ENCODE data around the gene ERBB4.
"Not testable (repeated sequence)": the region's sequence is repeated elsewhere in the genome, so short reads cannot be mapped to it uniquely, and the experiment has no call there.

ERBB4 gene

GRCh38 chr2:212135739-212136138, 402.9 kb downstream of the ERBB4 start:
- DNase-seq (no peak), ATAC-seq (replicated peaks) (no peak)
- H3K4me1 Mint-ChIP-seq (ENCODE audit: low read depth in 2 of 2): no peaks in the 10 kb centered on the region
- no peaks in the 10 kb centered on the region for H3K9me3 Mint-ChIP-seq
- no peak overlapping the region for H3K27ac Mint-ChIP-seq
- no peaks in the 10 kb centered on the region for H3K27me3 Mint-ChIP-seq
- H3K4me3 Mint-ChIP-seq: no peak overlapping the region
- H3K36me3 Mint-ChIP-seq (ENCODE audit: insufficient read depth): no peaks in the 10 kb centered on the region

DNA sequence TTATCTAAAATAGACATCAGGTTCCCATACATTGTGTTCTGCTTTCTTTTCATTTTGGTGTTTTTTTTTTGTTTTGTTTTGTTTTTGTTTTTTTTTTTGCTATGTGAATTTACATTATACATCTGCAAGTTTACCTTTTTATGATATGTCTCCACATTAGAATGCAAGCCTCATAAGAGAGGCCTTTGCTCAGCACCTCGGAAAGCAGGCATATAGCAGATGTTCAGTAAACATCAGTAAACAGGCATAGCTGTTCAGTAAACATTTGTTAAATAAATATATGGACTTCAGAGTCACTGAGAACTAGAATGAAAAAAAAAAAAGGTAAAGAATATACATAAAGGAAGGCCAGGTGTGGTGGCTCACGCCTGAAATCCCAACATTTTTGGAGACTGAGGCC, 405.3 kb downstream of the ERBB4 start:
- H3K4me1 Mint-ChIP-seq (ENCODE audit: low read depth in 2 of 2): no peaks in the 10 kb centered on the region
- ATAC-seq (replicated peaks) (no peak), DNase-seq (no peak)
- no peaks in the 10 kb centered on the region for H3K36me3 Mint-ChIP-seq (ENCODE audit: insufficient read depth)
- H3K4me3 Mint-ChIP-seq: no peak overlapping the region
- no peak overlapping the region for H3K27ac Mint-ChIP-seq
- no peaks in the 10 kb centered on the region for H3K27me3 Mint-ChIP-seq
- H3K9me3 Mint-ChIP-seq: peaks cover 0 to 3% of the 10 kb centered on the region in 2 donors

GRCh38 chr2:212124598-212124997, 414.0 kb downstream of the ERBB4 start:
- Mint-ChIP-seq H3K27me3 (no peaks in the 10 kb centered on the region), H3K27ac (no peak overlapping the region), H3K36me3 (ENCODE audit: insufficient read depth) (no peaks in the 10 kb centered on the region), H3K4me3 (no peak overlapping the region), H3K9me3 (peaks cover 3 to 12% of the 10 kb centered on the region in 2 donors), H3K4me1 (ENCODE audit: low read depth in 2 of 2) (no peaks in the 10 kb centered on the region)
- ATAC-seq (replicated peaks) (no peak), DNase-seq (no peak)

- DNase-seq (no peak), ATAC-seq (replicated peaks) (no peak)
- Mint-ChIP-seq H3K36me3 (ENCODE audit: insufficient read depth) (no peaks in the 10 kb centered on the region), H3K4me1 (ENCODE audit: low read depth in 2 of 2) (no peaks in the 10 kb centered on the region), H3K9me3 (peaks cover 3% of the 10 kb centered on the region in 2 donors), H3K4me3 (no peak overlapping the region), H3K27ac (no peak overlapping the region), H3K27me3 (no peaks in the 10 kb centered on the region)
These were observed 419.0 kb downstream of the ERBB4 start for GRCh38 chr2:212119591-212119990.

DNA sequence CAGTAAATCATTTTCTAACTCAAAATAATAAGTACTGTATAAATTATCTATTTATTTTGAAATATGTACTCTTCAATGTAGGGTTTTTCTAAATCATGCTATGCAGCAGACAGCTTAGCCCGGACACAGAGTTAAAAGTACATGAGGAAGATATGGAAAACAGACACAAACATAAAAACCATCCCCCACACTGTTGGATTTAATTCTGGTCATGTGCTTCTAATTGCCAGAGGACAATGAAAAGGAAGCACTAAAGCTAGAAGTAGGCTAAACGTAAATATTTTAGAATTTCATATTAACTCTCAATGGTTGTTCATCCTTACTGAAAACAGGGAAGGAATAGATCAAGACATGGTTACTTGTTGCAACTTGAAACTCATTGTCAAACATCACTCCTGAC, 420.7 kb downstream of the ERBB4 start:
- Mint-ChIP-seq H3K36me3 (ENCODE audit: insufficient read depth) (no peaks in the 10 kb centered on the region), H3K4me3 (no peak overlapping the region), H3K4me1 (ENCODE audit: low read depth in 2 of 2) (no peaks in the 10 kb centered on the region), H3K9me3 (peaks cover 0 to 6% of the 10 kb centered on the region in 2 donors), H3K27me3 (no peaks in the 10 kb centered on the region), H3K27ac (no peak overlapping the region)
- DNase-seq (no peak), ATAC-seq (replicated peaks) (no peak)

DNA sequence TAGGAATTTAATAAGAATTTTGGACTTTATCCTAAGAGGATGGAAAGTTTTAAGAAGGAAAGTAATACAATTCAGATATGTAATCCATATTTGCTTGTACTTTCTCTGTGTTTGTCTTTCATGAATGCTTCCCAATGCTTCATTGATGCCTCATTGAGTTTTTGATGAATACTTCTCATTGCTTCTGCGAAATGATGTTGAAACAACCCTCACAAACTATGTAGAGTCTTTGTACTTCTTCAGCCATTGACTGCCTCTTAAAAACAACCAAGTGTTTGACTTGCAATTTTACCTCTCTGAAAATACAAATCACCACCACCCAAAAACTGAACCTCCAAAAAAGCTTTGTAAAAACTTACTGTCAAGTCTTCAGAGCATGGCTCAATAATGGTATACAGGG, 424.1 kb downstream of the ERBB4 start:
- no peak for DNase-seq
- no peak for ATAC-seq (replicated peaks)
- Mint-ChIP-seq H3K9me3 (peaks cover 0 to 8% of the 10 kb centered on the region in 2 donors), H3K27me3 (no peaks in the 10 kb centered on the region), H3K27ac (no peak overlapping the region), H3K36me3 (ENCODE audit: insufficient read depth) (no peaks in the 10 kb centered on the region), H3K4me3 (no peak overlapping the region), H3K4me1 (ENCODE audit: low read depth in 2 of 2) (no peaks in the 10 kb centered on the region)

- peaks cover 0 to 12% of the 10 kb centered on the region in 2 donors for H3K9me3 Mint-ChIP-seq
- DNase-seq (no peak), ATAC-seq (replicated peaks) (no peak)
- H3K27me3 Mint-ChIP-seq: no peaks in the 10 kb centered on the region
- no peaks in the 10 kb centered on the region for H3K4me1 Mint-ChIP-seq (ENCODE audit: low read depth in 2 of 2)
- H3K4me3 Mint-ChIP-seq: no peak overlapping the region
- H3K27ac Mint-ChIP-seq: no peak overlapping the region
- no peaks in the 10 kb centered on the region for H3K36me3 Mint-ChIP-seq (ENCODE audit: insufficient read depth)
These were observed 426.2 kb downstream of the ERBB4 start for GRCh38 chr2:212112401-212112800.

DNA sequence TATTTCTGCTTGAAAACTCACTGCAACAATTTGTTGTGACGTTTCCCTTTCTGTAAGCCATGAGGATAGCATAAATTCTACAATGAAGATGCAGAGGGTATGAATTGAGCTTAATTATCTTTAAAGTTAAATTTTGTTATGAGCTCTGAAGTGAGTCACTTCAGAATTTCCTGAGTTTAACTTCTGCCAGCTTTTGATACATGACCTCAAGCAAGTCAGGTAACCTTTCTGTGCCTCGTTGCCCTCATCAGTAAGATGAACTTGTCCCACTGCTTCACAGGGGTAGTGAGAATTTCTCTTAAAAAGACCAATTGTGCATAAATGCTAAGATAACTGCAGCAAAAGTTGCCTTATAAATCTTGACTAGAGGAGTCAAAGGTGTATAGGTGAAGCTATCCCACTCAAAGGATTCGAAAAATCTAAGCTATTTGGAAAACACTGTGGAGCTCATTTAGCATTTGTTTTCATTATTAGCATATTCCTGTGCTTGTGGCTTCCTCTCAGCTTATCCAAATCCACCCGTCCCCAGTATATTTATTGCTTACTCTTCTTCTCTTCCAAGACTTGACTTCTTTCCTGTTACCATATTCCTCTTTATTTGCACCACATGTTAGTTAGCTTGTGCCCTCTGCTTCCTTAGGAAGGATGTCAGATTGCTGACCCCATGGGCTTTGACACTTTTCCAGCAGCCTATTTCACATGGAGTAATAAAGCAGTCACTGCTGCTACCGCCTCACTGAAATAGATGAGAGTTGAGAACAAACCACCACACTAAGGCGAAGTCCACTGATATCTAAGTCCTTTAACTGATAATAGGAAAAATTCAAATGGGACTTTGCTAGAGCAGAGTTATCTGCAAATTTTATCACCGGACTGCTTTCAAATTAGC, 428.6 kb downstream of the ERBB4 start:
- H3K9me3 Mint-ChIP-seq: peaks cover 6 to 19% of the 10 kb centered on the region in 2 donors
- H3K4me3 Mint-ChIP-seq: no peak overlapping the region
- ATAC-seq (replicated peaks): no peak
- H3K27me3 Mint-ChIP-seq: no peaks in the 10 kb centered on the region
- DNase-seq: no peak
- no peaks in the 10 kb centered on the region for H3K4me1 Mint-ChIP-seq (ENCODE audit: low read depth in 2 of 2)
- H3K27ac Mint-ChIP-seq: no peak overlapping the region
- no peaks in the 10 kb centered on the region for H3K36me3 Mint-ChIP-seq (ENCODE audit: insufficient read depth)

- Mint-ChIP-seq H3K36me3 (ENCODE audit: insufficient read depth) (no peaks in the 10 kb centered on the region), H3K9me3 (peaks cover 6 to 17% of the 10 kb centered on the region in 2 donors), H3K4me3 (no peak overlapping the region), H3K27ac (no peak overlapping the region), H3K27me3 (no peaks in the 10 kb centered on the region), H3K4me1 (ENCODE audit: low read depth in 2 of 2) (no peaks in the 10 kb centered on the region)
- DNase-seq (no peak), ATAC-seq (replicated peaks) (no peak)
These were observed 429.4 kb downstream of the ERBB4 start for GRCh38 chr2:212109217-212109616.

- DNase-seq (no peak), ATAC-seq (replicated peaks) (no peak)
- Mint-ChIP-seq H3K9me3 (peaks cover 6 to 14% of the 10 kb centered on the region in 2 donors), H3K4me3 (no peak overlapping the region), H3K4me1 (ENCODE audit: low read depth in 2 of 2) (no peaks in the 10 kb centered on the region), H3K27me3 (no peaks in the 10 kb centered on the region), H3K27ac (no peak overlapping the region), H3K36me3 (ENCODE audit: insufficient read depth) (no peaks in the 10 kb centered on the region)
These were observed 430.6 kb downstream of the ERBB4 start for GRCh38 chr2:212107989-212108388.

GRCh38 chr2:212107014-212107413, 431.6 kb downstream of the ERBB4 start:
- H3K27ac Mint-ChIP-seq: no peak overlapping the region
- H3K27me3 Mint-ChIP-seq: no peaks in the 10 kb centered on the region
- ATAC-seq (replicated peaks) (no peak), DNase-seq (no peak)
- H3K36me3 Mint-ChIP-seq (ENCODE audit: insufficient read depth): no peaks in the 10 kb centered on the region
- H3K4me3 Mint-ChIP-seq: no peak overlapping the region
- no peaks in the 10 kb centered on the region for H3K4me1 Mint-ChIP-seq (ENCODE audit: low read depth in 2 of 2)
- H3K9me3 Mint-ChIP-seq: peaks cover 6 to 14% of the 10 kb centered on the region in 2 donors

DNA sequence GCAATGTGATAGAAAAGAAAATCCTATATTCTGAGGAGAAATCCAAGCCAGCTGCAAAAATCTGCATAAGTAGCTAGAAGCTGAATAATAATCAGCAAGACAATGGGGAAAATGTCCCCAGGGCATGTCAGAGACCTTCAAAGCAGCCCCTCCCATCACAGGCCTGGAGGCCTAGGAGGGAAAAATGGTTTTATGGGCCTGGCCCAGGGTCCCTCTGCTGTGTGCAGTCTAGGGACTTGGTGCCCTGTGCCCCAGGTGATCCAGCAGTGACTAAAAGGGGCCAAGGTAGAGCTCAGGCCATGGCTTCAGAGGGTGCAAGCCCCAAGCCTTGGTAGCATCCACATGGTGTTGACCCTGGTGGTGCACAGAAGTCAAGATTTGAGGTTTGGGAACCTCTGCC, 432.1 kb downstream of the ERBB4 start:
- not testable (repeated sequence) for H3K27me3 Mint-ChIP-seq; DNase-seq; ATAC-seq (replicated peaks); H3K4me1 Mint-ChIP-seq (ENCODE audit: low read depth in 2 of 2); H3K4me3 Mint-ChIP-seq; H3K27ac Mint-ChIP-seq; H3K36me3 Mint-ChIP-seq (ENCODE audit: insufficient read depth)
- H3K9me3 Mint-ChIP-seq: peaks cover 6 to 14% of the 10 kb centered on the region in 2 donors

- no peaks in the 10 kb centered on the region for H3K36me3 Mint-ChIP-seq (ENCODE audit: insufficient read depth)
- H3K9me3 Mint-ChIP-seq: peaks cover 8 to 11% of the 10 kb centered on the region in 2 donors
- DNase-seq (no peak), ATAC-seq (replicated peaks) (no peak)
- H3K27ac Mint-ChIP-seq: no peak overlapping the region
- no peaks in the 10 kb centered on the region for H3K4me1 Mint-ChIP-seq (ENCODE audit: low read depth in 2 of 2)
- no peaks in the 10 kb centered on the region for H3K27me3 Mint-ChIP-seq
- H3K4me3 Mint-ChIP-seq: no peak overlapping the region
These were observed 438.9 kb downstream of the ERBB4 start for GRCh38 chr2:212099658-212100057.

DNA sequence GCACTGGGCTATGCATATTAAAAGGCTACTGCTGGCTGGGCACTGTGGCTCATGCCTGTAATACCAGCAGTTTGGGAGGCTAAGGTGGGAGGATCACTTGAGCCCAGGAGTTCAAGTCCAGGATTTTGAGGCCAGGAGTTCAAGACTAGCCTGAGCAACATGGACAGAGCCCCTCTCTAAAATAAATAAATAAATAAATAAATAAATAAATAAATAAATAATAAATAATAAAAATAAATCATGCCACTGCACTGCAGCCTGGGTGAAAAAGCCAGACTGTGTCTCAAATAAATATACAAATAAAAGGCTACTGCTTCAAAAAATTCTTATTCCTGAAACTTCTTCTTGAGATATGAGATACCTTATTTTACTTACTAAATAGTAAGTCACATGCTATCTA, 439.6 kb downstream of the ERBB4 start:
- H3K4me1 Mint-ChIP-seq (ENCODE audit: low read depth in 2 of 2): no peaks in the 10 kb centered on the region
- H3K4me3 Mint-ChIP-seq: no peak overlapping the region
- ATAC-seq (replicated peaks) (no peak), DNase-seq (no peak)
- no peak overlapping the region for H3K27ac Mint-ChIP-seq
- H3K9me3 Mint-ChIP-seq: peaks cover 8 to 11% of the 10 kb centered on the region in 2 donors
- H3K27me3 Mint-ChIP-seq: no peaks in the 10 kb centered on the region
- H3K36me3 Mint-ChIP-seq (ENCODE audit: insufficient read depth): no peaks in the 10 kb centered on the region
